ENCODE measurements around the gene CEP104.
"Not testable (repeated sequence)": the region's sequence is repeated elsewhere in the genome, so short reads cannot be mapped to it uniquely, and the experiment has no call there.

Gene CEP104

GRCh38 chr1:3809680-3810079, 47.3 kb downstream of the CEP104 start:
- no peak for DNase-seq (ENCODE audit: low read depth, low spot score)
- H3K4me3 ChIP-seq (ENCODE audit: low read depth, low read length): no peak overlapping the region
- ChIA-PET CTCF (no interaction called here), POLR2A (no interaction called here)
- TF ChIP-seq CTCF (IDR thresholded peaks at IDR 0.05; ENCODE audit: insufficient read depth, low read length, missing control alignments): no peak

GRCh38 chr1:3807769-3808168, 49.2 kb downstream of the CEP104 start:
- H3K4me3 ChIP-seq (ENCODE audit: low read depth, low read length): no peak overlapping the region
- ChIA-PET POLR2A (no interaction called here), CTCF (no interaction called here)
- DNase-seq (ENCODE audit: low read depth, low spot score): no peak
- TF ChIP-seq CTCF (IDR thresholded peaks at IDR 0.05; ENCODE audit: insufficient read depth, low read length, missing control alignments): no peak

- DNase-seq (ENCODE audit: low read depth, low spot score): no peak
- no peak overlapping the region for H3K4me3 ChIP-seq (ENCODE audit: low read depth, low read length)
- CTCF ChIA-PET: interaction anchor here (1.1 kb wide), 1 partner anchor 11 kb away, joined by 4 read pairs; no protein-coding TSS in a partner anchor
- no peak for TF ChIP-seq CTCF (IDR thresholded peaks at IDR 0.05; ENCODE audit: insufficient read depth, low read length, missing control alignments)
- POLR2A ChIA-PET: no interaction called here
Measured at GRCh38 chr1:3805038-3805437, 52.0 kb downstream of the CEP104 start.

- H3K4me3 ChIP-seq (ENCODE audit: low read depth, low read length); DNase-seq (ENCODE audit: low read depth, low spot score); POLR2A ChIA-PET: not testable (repeated sequence)
- CTCF ChIA-PET: interaction anchor here (1.1 kb wide), 2 partner anchors 12 to 352 kb away, joined by 4 to 8 read pairs; no protein-coding TSS in a partner anchor
Measured at GRCh38 chr1:3804627-3804944, 52.4 kb downstream of the CEP104 start.

GRCh38 chr1:3803905-3804626, 52.9 kb downstream of the CEP104 start:
- POLR2A ChIA-PET: no interaction called here
- CTCF ChIA-PET: interaction anchor here (1.1 kb wide), 2 partner anchors 12 to 351 kb away, joined by 4 to 8 read pairs; no protein-coding TSS in a partner anchor
- DNase-seq (ENCODE audit: low read depth, low spot score): no peak
- H3K4me3 ChIP-seq (ENCODE audit: low read depth, low read length): no peak overlapping the region
- no peak for TF ChIP-seq CTCF (IDR thresholded peaks at IDR 0.05; ENCODE audit: insufficient read depth, low read length, missing control alignments)

GRCh38 chr1:3800795-3801194, 56.2 kb downstream of the CEP104 start:
- POLR2A ChIA-PET; DNase-seq (ENCODE audit: low read depth, low spot score); H3K4me3 ChIP-seq (ENCODE audit: low read depth, low read length): not testable (repeated sequence)
- CTCF ChIA-PET: interaction anchor here (1.4 to 1.9 kb wide), 2 partner anchors 103 to 105 kb away, joined by 4 to 10 read pairs; no protein-coding TSS in a partner anchor

GRCh38 chr1:3799976-3800685, 56.9 kb downstream of the CEP104 start:
- ChIA-PET POLR2A (no interaction called here), CTCF (no interaction called here)
- TF ChIP-seq CTCF (IDR thresholded peaks at IDR 0.05; ENCODE audit: insufficient read depth, low read length, missing control alignments): no peak
- no peak overlapping the region for H3K4me3 ChIP-seq (ENCODE audit: low read depth, low read length)
- DNase-seq (ENCODE audit: low read depth, low spot score): no peak

All from AG04449 (cell line).